KMS-11 (cell line): ENCODE data around the gene UBXN7.
A peak's percentile ranks its signal among the peaks of the same experiment; 100 is the strongest.
"Not testable (repeated sequence)": the region's sequence is repeated elsewhere in the genome, so short reads cannot be mapped to it uniquely, and the experiment has no call there.

ENCODE experiments used
- H2AFZ ChIP-seq: fragments of 200-600 bp; sonication (generic); 2 replicates; pipeline ENCODE4 v1.6.1; 2016; ENCODE audit warnings: antibody characterized with exemption, mixed run types, low read depth
- H3K27ac ChIP-seq: fragments of 200-600 bp; sonication (generic); 2 replicates; pipeline ENCODE4 v1.6.1; 2016; ENCODE audit warnings: mild to moderate bottlenecking, mixed run types
- H3K27me3 ChIP-seq: fragments of 200-600 bp; sonication (generic); 2 replicates; pipeline ENCODE4 v1.6.1; 2017; ENCODE audit warnings: mild to moderate bottlenecking, low read depth, mixed run types, moderate library complexity; ENCODE audit not compliant: insufficient read depth
- H3K36me3 ChIP-seq: fragments of 200-600 bp; sonication (generic); 2 replicates; pipeline ENCODE4 v1.6.1; 2017; ENCODE audit warnings: mild to moderate bottlenecking, mixed run types; ENCODE audit not compliant: insufficient read depth
- H3K4me1 ChIP-seq: fragments of 200-600 bp; sonication (generic); 2 replicates; pipeline ENCODE4 v1.6.1; 2016; ENCODE audit warnings: mild to moderate bottlenecking, low read depth, mixed run types; ENCODE audit not compliant: poor library complexity, severe bottlenecking
- H3K4me2 ChIP-seq: fragments of 200-600 bp; sonication (generic); 2 replicates; pipeline ENCODE4 v1.7.0; 2016; ENCODE audit warnings: mild to moderate bottlenecking, mixed run types
- H3K4me3 ChIP-seq: fragments of 200-600 bp; sonication (generic); IDR thresholded peaks from 2 replicates; pipeline ENCODE4 v1.6.1; 2017; ENCODE audit warnings: low read depth, low read length, mixed read lengths; ENCODE audit not compliant: insufficient read depth
- H3K79me2 ChIP-seq: fragments of 200-600 bp; sonication (generic); 2 replicates; pipeline ENCODE4 v1.6.1; 2016; ENCODE audit warnings: low read depth, mixed run types; ENCODE audit not compliant: insufficient read depth
- H3K9ac ChIP-seq: fragments of 200-600 bp; sonication (generic); 2 replicates; pipeline ENCODE4 v1.6.1; 2016; ENCODE audit warnings: mild to moderate bottlenecking, mixed run types
- H4K20me1 ChIP-seq: fragments of 200-600 bp; sonication (generic); 2 replicates; pipeline ENCODE4 v1.6.1; 2016; ENCODE audit warnings: mild to moderate bottlenecking, mixed run types; ENCODE audit not compliant: insufficient read depth
- TF ChIP-seq, protein P1 (sequence below): fragments of 200-600 bp; sonication (generic); conservative IDR thresholded peaks from 2 replicates; pipeline ENCODE4 v1.6.1; 2017; ENCODE audit warnings: low read depth, mild to moderate bottlenecking, antibody characterized with exemption, low read length, moderate library complexity, mixed read lengths

The UBXN7 gene

DNA sequence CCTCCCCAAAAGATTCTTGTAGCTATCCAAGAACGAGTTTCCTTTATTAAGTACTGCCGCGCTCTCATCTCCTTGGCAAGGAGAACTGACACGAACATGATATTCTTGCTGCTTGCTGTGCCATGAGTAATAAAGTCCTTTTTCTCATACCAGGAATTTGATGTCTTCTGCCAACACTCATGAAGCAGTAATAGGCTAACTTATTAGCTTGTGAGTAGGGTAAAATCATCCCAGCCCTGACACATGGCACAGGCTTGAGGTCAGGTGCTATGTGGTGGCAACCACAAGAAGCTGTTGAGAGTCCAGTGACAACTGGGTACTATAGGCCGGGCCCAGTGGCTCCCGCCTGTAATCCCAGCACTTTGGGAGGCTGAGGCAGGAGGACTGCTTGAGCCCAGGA is 22.7 kb upstream of the UBXN7 start:
- no peaks in the 10 kb centered on the region for H4K20me1 ChIP-seq
- H3K9ac ChIP-seq = no peak overlapping the region
- no peaks in the 10 kb centered on the region for H3K79me2 ChIP-seq
- TF ChIP-seq, protein P1, sequence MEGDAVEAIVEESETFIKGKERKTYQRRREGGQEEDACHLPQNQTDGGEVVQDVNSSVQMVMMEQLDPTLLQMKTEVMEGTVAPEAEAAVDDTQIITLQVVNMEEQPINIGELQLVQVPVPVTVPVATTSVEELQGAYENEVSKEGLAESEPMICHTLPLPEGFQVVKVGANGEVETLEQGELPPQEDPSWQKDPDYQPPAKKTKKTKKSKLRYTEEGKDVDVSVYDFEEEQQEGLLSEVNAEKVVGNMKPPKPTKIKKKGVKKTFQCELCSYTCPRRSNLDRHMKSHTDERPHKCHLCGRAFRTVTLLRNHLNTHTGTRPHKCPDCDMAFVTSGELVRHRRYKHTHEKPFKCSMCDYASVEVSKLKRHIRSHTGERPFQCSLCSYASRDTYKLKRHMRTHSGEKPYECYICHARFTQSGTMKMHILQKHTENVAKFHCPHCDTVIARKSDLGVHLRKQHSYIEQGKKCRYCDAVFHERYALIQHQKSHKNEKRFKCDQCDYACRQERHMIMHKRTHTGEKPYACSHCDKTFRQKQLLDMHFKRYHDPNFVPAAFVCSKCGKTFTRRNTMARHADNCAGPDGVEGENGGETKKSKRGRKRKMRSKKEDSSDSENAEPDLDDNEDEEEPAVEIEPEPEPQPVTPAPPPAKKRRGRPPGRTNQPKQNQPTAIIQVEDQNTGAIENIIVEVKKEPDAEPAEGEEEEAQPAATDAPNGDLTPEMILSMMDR = no peak
- no peaks in the 10 kb centered on the region for H3K4me1 ChIP-seq
- no peak overlapping the region for H2AFZ ChIP-seq
- no peak overlapping the region for H3K27ac ChIP-seq
- H3K4me2 ChIP-seq = no peak overlapping the region
- no peak overlapping the region for H3K4me3 ChIP-seq
- H3K36me3 ChIP-seq = no peaks in the 10 kb centered on the region
- no peaks in the 10 kb centered on the region for H3K27me3 ChIP-seq

DNA sequence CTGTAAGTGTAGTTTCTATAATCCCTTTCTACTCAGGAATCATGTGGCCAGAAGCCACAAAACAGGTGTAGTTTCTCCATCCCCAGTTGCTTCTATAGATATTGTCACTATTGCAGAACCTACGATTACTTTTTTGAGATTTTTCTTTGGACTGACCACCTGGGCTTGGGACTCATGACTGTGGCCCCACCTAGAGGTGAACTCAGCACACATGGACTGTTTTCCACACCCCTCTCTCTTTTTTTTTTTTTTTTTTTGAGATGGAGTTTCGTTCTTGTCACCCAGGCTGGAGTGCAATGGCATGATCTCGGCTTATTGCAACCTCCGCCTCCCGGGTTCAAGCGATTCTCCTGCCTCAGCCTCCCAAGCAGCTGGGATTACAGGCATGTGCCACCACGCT is 13.2 kb upstream of the UBXN7 start:
- not testable (repeated sequence) for H3K36me3 ChIP-seq, H2AFZ ChIP-seq, H3K4me1 ChIP-seq, H4K20me1 ChIP-seq, H3K9ac ChIP-seq, H3K4me2 ChIP-seq, H3K4me3 ChIP-seq, H3K79me2 ChIP-seq, H3K27me3 ChIP-seq, H3K27ac ChIP-seq
- TF ChIP-seq, protein P1 = 0 out of 2 replicates have a peak, but pooled peaks have one; percentile 12

DNA sequence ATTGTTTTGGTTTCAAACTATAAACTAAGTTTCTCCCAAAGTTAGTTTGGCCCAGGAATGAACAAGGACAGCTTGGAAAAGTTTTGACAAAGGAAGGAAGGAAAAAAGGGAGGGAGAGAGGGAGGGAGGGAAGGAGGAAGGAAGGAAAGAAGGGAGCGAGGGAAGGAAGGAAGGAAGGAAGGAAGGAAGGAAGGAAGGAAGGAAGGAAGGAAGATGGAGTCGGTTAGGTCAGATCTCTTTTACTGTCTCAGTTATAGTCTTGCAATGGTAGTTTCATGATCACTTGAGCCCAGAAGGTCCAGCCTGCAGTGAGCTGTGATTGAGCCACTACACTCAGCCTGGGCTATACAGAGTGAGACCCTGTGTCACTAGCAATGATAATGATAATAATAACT is 12.3 kb upstream of the UBXN7 start:
- H3K9ac ChIP-seq = no peak overlapping the region
- H3K27ac ChIP-seq = no peak overlapping the region
- H3K79me2 ChIP-seq = no peaks in the 10 kb centered on the region
- H3K27me3 ChIP-seq = no peaks in the 10 kb centered on the region
- H3K4me1 ChIP-seq = no peaks in the 10 kb centered on the region
- TF ChIP-seq, protein P1 = no peak
- H3K4me3 ChIP-seq = no peak overlapping the region
- no peak overlapping the region for H2AFZ ChIP-seq
- no peaks in the 10 kb centered on the region for H3K36me3 ChIP-seq
- no peaks in the 10 kb centered on the region for H4K20me1 ChIP-seq
- no peak overlapping the region for H3K4me2 ChIP-seq

DNA sequence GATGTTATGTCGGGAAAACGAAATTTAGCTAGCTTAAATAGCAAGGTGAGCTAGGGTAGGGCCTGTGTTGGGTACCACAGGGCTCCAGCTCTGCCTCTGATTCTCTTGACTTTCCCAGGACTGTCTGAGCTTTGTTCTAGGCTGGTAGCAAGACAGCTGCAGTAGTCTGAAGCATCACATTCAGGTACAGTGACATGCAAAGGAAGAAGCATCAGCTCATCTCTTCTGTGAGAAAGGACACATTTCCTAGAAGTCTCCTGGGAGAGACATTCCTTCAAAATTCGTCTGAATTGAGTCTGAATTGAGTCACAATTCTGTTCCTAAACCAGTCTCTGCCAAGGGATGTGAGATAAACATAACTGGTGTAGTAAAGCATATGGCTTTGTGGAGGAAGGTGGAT is 8.5 kb upstream of the UBXN7 start:
- Histone ChIP-seq H2AFZ (no peak overlapping the region), H3K4me2 (no peak overlapping the region), H3K27ac (no peak overlapping the region), H3K9ac (no peak overlapping the region), H3K36me3 (no peaks in the 10 kb centered on the region), H3K79me2 (no peaks in the 10 kb centered on the region), H3K27me3 (no peaks in the 10 kb centered on the region), H4K20me1 (no peaks in the 10 kb centered on the region), H3K4me3 (no peak overlapping the region), H3K4me1 (no peaks in the 10 kb centered on the region)
- TF ChIP-seq, protein P1 = no peak
